GM18909 (cell line): ENCODE results near the gene CST7.

ENCODE experiments used
- ATAC-seq: cut with Tn5 transposase; IDR thresholded peaks from one replicate; pipeline ENCODE4 v1.9.1; 2021; ENCODE audit warnings: mild to moderate bottlenecking; ENCODE audit not compliant: unreplicated experiment, poor library complexity

The CST7 gene

GRCh38 chr20:24981790-24982189 is 32.7 kb downstream of the CST7 start:
- ATAC-seq, result no peak

- no peak for ATAC-seq
These were observed 34.8 kb downstream of the CST7 start for GRCh38 chr20:24983896-24984295.

DNA sequence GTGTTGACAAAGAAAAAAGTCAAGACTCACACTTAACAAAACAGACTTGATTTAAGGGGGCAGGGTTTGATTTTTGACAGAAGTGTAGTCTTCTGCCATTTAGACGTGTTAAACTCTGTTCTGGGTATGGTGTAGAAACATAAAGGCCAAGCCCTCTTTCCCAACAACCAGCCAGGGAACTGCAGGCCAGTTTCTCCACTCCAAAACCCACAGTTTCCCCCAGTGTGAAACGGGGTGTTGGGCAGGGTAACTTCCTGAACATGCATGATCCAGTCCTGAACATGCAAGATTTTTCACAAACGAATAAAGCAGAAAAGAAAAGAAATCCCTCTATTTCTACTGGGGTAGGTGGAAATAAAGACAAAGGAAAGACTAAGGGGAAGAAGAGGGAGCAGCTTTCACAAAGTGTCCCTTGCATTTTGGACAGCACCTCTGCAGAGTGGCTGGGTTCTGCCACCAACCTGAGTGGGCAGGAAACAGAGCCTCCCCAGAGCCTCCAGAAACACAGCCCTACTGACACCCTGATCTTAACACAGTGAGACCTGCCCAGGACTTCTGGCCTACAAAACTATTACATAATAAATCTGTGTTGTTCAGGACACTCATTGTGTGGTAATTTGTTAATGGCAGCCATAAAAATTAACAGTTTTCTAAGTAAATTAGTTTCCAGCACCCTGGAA is 36.0 kb downstream of the CST7 start:
- no peak for ATAC-seq

- ATAC-seq, result no peak
These were observed 36.7 kb downstream of the CST7 start for GRCh38 chr20:24985802-24986201.

DNA sequence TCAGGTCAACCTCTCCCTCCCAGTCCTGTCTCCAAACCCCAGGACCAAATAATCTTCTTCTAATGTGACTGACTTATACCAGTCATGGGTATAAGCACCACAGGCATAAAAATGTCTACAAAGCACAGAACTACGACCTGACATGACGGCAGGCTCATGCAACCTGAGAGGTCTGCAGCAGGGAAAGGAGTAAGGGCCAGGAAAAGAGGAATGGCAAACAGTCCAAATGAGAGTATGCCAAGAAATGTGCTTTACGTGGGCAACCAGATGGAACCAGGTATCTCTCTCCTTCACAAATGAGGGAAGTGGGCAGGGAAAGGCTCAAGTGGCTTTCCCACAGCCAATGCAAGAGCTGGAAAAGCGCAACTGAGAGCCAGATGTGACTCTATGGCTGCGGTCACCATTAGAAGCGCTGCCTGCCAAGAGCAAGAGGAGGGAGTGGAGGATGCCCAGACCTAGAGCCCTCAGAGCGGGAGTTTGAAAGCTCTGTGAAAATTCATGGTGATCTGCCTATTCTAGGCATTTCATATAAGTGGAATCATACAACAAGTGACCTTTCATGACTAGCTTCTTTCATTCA is 37.5 kb downstream of the CST7 start:
- ATAC-seq, result no peak

GRCh38 chr20:24987244-24987643 is 38.2 kb downstream of the CST7 start:
- ATAC-seq, result no peak

GRCh38 chr20:24987873-24988835 is 39.1 kb downstream of the CST7 start:
- no peak for ATAC-seq

- ATAC-seq, result no peak
These were observed 40.1 kb downstream of the CST7 start for GRCh38 chr20:24989162-24989561.

DNA sequence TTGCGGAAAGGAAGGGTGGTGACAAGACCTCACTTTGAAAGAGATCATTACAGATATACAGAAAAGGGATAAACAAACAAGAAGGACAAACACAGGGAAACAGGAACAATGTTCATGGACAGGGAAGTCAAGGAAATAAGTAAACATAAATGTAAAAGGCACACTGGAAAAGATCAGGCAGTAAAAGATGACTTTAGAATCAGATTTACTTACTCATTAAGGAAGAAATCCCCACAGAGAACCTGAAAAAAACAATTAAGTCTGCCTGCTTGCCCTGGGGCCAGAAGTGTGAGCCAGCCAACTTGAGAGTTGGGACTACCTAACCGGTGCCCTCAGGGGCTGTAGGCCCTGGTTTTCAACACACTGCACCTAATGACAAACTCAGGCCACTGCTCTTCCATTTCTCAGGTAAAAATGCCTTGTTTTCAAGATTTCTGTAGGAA is 41.8 kb downstream of the CST7 start:
- no peak for ATAC-seq

- peak; percentile 28 for ATAC-seq
These were observed 42.9 kb downstream of the CST7 start for GRCh38 chr20:24991897-24992486.

DNA sequence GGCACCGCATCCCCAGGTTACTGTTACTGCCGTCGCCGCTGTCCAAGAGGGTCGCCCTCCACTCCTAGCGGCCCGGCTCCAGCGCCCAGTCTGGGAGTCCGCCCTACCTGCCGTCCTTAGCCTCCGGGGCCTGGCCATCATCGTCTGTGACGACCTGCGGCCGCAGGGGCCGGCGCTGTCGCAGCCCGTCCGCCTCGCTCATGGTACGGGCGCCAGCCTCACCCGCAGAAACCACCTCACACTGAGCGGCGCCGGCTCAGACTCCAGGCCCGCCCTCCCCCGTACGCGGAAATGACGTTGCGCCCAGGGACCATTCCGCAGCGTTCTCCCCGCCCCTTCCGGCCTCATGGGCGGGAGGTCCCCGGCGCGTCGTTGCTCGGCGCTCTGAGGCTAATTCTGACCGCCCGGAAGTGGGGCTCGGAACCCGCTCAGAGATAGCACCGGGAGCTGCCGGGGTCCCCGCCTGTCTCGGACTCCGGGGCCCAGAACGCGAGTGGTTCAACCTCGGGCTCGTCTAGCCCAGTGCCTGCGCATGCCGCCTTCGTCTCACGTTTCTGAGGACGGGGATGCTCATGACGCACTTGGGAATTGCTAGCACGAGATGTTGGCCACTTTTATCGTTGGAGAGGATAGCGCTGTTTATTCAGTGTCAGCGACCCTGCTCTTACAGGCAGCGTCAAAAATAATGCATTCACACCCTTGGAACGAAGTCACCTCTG is 43.6 kb downstream of the CST7 start, which contains the start of gene APMAP:
TSS of gene APMAP (minus strand) at position 265 of the 719 bp plus-strand sequence. CDS start at position 202, 63 bp downstream.
- peak; percentile 96 for ATAC-seq

GRCh38 chr20:24993337-24994185 is 44.5 kb downstream of the CST7 start:
- no peak for ATAC-seq

GRCh38 chr20:24994186-24994465 is 45.1 kb downstream of the CST7 start:
- ATAC-seq, result no peak

DNA sequence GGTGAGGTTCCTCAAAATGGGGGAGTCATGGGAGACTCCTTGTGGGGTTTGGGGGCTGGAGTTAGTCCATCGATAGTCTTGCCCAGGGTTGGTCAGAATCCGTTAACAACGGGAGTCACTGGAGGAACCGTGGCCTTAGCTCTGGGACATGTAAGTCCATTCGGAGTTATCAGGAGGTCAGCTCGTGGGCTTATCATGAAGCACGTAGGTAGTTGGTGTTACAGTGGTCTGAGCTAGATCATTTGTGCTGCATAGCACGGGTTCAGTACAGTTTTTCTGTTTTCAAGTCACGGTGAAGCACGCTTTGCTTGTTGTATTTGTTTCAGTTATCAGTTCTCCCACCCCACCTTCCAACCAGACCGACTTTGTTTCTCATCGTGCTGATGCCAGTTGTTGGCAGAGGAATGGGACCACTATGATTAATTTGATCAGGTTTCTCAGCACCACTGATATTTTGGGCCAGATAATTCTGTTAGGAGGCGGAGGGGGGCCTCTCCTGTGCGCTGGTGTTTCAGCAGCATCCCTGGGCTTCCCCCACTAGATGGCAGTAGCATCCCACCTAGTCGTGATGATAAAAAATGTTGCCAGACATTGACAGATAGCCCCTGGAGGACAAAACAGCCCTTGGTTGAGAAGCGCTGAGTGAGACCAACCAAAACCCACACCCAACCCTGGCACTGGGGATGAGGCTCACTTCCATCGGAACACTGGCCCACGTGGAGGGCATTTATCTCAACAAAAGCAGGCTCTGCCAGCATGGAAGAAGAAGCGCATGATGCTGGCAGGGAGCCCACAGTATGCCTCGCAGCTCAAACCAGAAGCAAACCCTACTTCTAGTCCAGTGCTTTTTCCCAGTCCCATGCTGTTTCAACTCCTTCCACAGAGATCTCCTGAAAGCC is 45.6 kb downstream of the CST7 start:
- peak; percentile 34 for ATAC-seq

DNA sequence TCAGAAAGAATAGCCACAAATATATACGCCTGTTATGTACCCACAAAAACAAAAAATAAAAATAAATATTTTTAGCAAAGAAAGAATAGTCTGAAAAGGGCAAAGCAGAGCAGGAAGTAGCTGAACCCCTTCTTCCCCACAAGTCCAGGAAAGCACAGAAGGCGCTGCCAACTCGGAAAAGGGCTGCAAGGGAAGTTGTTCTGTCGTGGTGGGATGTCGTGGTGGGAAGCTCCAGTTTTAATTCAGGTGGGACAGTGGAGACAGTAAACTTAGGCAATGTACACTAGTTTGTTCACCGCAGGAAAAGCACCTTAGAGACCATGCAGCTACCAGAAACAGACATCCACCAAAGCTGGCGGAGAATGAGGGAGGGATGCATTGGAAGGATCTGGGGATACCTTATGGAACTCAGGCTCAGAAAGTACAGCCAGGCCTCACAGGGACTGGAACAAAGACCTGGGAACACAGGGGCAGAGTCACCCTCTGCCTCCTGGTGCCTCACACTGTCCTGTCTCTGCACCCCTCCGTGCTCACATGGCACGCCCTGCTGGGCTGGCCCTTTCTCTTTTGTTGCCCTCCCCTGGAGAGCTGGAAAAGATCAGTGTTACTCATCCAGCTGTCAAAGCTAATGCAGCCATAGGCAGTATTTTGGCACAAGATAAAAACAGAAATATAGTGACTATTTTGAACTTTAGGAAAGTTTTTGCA is 46.8 kb downstream of the CST7 start:
- ATAC-seq, result no peak

- no peak for ATAC-seq
These were observed 47.6 kb downstream of the CST7 start for GRCh38 chr20:24996449-24997377.

DNA sequence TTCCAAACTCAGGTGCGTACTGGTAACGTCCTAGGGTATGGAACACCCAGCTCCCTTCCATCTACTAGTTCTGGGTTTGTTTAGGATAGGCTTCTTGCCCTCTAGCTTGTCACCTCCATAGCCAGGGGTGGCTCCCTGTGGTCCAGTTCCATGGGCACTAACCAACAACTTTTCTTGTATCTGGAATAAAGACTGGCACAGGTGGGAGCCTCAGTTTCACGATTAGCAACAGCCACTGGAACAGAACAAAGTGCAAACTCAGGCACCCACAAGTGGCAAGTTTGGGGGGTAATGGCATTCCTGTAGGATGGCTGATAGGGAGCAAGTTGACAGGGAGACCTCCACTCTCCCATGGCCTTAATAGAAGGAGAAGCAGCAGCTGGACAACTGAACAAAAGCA is 49.1 kb downstream of the CST7 start:
- ATAC-seq, result no peak
